ENCODE results near the gene PPP1R26. TPM values are rescaled to one million over a fixed set of nuclear protein-coding genes. Genes with fewer than 3 reads are reported as not detected.
A peak's percentile ranks its signal among the peaks of the same experiment; 100 is the strongest.

Gene PPP1R26
- total and polyA plus RNA-seq, 9 of the 15 experiments (the other 6 are each of a cell fraction or from before 2014, with no cell fraction given), result 0.77 to 26.8 (median 9.3) TPM

DNA sequence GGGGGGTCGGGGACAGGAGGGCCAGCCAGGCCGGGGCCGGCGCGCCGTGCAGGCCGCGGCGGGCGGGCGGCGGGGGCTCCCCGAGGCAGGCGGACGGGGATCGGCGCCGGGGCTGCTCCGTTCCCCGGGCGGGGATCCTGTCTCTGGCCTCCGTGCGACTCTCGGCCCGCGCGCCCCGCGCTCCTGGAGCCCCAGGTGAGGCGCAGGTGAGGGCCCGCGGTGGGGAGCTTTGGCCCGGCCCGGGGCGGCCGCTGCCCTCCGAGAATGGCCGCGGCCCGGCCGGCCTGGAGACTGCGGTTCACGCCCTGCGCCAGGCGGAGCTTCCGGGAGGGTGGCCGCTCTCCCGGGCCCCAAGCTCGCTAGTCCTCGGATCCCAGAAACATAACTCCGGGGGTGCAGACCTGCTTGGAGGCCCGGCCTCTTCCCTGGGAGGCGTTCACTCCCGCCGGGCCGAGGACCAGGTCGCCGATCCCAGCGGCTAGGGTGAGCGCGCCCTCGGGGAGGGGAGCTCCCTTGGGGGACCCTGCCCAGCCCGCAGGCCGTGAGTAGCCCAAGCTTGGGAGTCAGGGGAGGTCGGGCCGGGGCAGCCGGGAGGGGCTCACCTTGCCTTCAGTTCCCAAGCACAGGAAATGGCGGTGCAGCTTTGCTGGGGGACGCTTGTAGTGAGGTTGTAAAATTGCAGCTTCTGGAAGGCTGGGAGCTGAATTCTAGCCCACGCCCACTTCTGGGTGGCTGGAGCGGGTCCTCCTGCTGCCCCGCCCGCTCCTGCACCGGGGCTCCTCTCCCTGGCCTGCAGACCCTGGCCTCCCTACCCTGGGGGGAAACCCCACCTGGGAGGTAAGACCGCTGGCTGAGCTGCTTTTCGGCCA, 723 bp downstream of the PPP1R26 start (continued):
- TF ChIP-seq, protein P1, sequence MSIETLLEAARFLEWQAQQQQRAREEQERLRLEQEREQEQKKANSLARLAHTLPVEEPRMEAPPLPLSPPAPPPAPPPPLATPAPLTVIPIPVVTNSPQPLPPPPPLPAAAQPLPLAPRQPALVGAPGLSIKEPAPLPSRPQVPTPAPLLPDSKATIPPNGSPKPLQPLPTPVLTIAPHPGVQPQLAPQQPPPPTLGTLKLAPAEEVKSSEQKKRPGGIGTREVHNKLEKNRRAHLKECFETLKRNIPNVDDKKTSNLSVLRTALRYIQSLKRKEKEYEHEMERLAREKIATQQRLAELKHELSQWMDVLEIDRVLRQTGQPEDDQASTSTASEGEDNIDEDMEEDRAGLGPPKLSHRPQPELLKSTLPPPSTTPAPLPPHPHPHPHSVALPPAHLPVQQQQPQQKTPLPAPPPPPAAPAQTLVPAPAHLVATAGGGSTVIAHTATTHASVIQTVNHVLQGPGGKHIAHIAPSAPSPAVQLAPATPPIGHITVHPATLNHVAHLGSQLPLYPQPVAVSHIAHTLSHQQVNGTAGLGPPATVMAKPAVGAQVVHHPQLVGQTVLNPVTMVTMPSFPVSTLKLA (conservative IDR thresholded peaks at IDR 0.05), result 0 out of 4 replicates have a peak, but pooled peaks of 1 of the 2 experiments have one; percentile 42
- TF ChIP-seq ZNF12 (CRISPR knock-in tag; IDR thresholded peaks at IDR 0.05), result no peak
- peak; percentile 78 for TF ChIP-seq POLR2G (IDR thresholded peaks at IDR 0.05; ENCODE audit: low read depth, low read length)
- TF ChIP-seq RAD21 (CRISPR knock-in tag; conservative IDR thresholded peaks at IDR 0.05 in 1 of 2, IDR thresholded peaks at IDR 0.05 in 1 of 2), result no peak
- no peak for TF ChIP-seq CBX1 (IDR thresholded peaks at IDR 0.05; ENCODE audit: low read depth)
- TF ChIP-seq, protein P2, sequence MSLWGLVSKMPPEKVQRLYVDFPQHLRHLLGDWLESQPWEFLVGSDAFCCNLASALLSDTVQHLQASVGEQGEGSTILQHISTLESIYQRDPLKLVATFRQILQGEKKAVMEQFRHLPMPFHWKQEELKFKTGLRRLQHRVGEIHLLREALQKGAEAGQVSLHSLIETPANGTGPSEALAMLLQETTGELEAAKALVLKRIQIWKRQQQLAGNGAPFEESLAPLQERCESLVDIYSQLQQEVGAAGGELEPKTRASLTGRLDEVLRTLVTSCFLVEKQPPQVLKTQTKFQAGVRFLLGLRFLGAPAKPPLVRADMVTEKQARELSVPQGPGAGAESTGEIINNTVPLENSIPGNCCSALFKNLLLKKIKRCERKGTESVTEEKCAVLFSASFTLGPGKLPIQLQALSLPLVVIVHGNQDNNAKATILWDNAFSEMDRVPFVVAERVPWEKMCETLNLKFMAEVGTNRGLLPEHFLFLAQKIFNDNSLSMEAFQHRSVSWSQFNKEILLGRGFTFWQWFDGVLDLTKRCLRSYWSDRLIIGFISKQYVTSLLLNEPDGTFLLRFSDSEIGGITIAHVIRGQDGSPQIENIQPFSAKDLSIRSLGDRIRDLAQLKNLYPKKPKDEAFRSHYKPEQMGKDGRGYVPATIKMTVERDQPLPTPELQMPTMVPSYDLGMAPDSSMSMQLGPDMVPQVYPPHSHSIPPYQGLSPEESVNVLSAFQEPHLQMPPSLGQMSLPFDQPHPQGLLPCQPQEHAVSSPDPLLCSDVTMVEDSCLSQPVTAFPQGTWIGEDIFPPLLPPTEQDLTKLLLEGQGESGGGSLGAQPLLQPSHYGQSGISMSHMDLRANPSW (CRISPR knock-in tag; IDR thresholded peaks at IDR 0.05), result no peak
- TF ChIP-seq, protein P3, sequence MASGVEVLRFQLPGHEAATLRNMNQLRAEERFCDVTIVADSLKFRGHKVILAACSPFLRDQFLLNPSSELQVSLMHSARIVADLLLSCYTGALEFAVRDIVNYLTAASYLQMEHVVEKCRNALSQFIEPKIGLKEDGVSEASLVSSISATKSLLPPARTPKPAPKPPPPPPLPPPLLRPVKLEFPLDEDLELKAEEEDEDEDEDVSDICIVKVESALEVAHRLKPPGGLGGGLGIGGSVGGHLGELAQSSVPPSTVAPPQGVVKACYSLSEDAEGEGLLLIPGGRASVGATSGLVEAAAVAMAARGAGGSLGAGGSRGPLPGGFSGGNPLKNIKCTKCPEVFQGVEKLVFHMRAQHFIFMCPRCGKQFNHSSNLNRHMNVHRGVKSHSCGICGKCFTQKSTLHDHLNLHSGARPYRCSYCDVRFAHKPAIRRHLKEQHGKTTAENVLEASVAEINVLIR (CRISPR knock-in tag; IDR thresholded peaks at IDR 0.05), result no peak
- no peak for TF ChIP-seq KAT7 (CRISPR knock-in tag; IDR thresholded peaks at IDR 0.05; ENCODE audit: borderline replicate concordance)
- no peak for TF ChIP-seq NONO (IDR thresholded peaks at IDR 0.05; ENCODE audit: low read depth in 2 of 2, low read length in 1 of 2)
- TF ChIP-seq ZNF589 (CRISPR knock-in tag; IDR thresholded peaks at IDR 0.05; ENCODE audit: low read depth), result no peak
- no peak for TF ChIP-seq MBD2 (IDR thresholded peaks at IDR 0.05; ENCODE audit: borderline replicate concordance, low read depth)
- TF ChIP-seq, protein P4, sequence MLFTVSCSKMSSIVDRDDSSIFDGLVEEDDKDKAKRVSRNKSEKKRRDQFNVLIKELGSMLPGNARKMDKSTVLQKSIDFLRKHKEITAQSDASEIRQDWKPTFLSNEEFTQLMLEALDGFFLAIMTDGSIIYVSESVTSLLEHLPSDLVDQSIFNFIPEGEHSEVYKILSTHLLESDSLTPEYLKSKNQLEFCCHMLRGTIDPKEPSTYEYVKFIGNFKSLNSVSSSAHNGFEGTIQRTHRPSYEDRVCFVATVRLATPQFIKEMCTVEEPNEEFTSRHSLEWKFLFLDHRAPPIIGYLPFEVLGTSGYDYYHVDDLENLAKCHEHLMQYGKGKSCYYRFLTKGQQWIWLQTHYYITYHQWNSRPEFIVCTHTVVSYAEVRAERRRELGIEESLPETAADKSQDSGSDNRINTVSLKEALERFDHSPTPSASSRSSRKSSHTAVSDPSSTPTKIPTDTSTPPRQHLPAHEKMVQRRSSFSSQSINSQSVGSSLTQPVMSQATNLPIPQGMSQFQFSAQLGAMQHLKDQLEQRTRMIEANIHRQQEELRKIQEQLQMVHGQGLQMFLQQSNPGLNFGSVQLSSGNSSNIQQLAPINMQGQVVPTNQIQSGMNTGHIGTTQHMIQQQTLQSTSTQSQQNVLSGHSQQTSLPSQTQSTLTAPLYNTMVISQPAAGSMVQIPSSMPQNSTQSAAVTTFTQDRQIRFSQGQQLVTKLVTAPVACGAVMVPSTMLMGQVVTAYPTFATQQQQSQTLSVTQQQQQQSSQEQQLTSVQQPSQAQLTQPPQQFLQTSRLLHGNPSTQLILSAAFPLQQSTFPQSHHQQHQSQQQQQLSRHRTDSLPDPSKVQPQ (CRISPR knock-in tag; IDR thresholded peaks at IDR 0.05; ENCODE audit: borderline replicate concordance), result no peak
- TF ChIP-seq, protein P5, sequence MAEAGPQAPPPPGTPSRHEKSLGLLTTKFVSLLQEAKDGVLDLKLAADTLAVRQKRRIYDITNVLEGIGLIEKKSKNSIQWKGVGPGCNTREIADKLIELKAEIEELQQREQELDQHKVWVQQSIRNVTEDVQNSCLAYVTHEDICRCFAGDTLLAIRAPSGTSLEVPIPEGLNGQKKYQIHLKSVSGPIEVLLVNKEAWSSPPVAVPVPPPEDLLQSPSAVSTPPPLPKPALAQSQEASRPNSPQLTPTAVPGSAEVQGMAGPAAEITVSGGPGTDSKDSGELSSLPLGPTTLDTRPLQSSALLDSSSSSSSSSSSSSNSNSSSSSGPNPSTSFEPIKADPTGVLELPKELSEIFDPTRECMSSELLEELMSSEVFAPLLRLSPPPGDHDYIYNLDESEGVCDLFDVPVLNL (CRISPR knock-in tag; IDR thresholded peaks at IDR 0.05; ENCODE audit: low read depth), result no peak
- no peak for TF ChIP-seq ZSCAN32 (CRISPR knock-in tag; IDR thresholded peaks at IDR 0.05)
- no peak for TF ChIP-seq BMI1 (IDR thresholded peaks at IDR 0.05; ENCODE audit: low read length)
- TF ChIP-seq NEUROD1 (IDR thresholded peaks at IDR 0.05; ENCODE audit: borderline replicate concordance, low read depth, low read length, partially characterized antibody), result peak; percentile 10

Data from K562 (cell line).